Stomach (tissue), 4 donors: Measurements from ENCODE around the gene E2F6.
A peak's percentile ranks its signal among the peaks of the same experiment; 100 is the strongest.

Experiments used
- EP300 ChIP-seq: sonication (generic); formaldehyde crosslinking; IDR thresholded peaks from one replicate; pipeline ENCODE4 v1.6.1; 2017; ENCODE audit warnings: antibody characterized with exemption
- POLR2A ChIP-seq, 4 donors: fragments of 450-650 bp; IDR thresholded peaks; one replicate each; pipeline ENCODE4 v1.6.1; 2016; ENCODE audit warnings: antibody characterized with exemption in 4 of 4, control low read depth in 2 of 4, mild to moderate bottlenecking in 1 of 4, moderate library complexity in 1 of 4
- POLR2AphosphoS5 ChIP-seq, 3 donors: sonication (generic); formaldehyde crosslinking; IDR thresholded peaks; one replicate each; pipeline ENCODE4 v1.6.1; 2016; ENCODE audit warnings: antibody characterized with exemption in 3 of 3
- TF ChIP-seq, protein P1 (sequence below), 7 experiments: fragments of 450-650 bp in 4 of 7; fragments of 200-600 bp in 3 of 7; sonication (generic) in 3 of 7; IDR thresholded peaks; one replicate each; pipeline ENCODE4 v1.5.1; 2016 to 2019; ENCODE audit warnings: antibody characterized with exemption in 7 of 7, control low read depth in 2 of 7, mild to moderate bottlenecking in 1 of 7

DNA sequence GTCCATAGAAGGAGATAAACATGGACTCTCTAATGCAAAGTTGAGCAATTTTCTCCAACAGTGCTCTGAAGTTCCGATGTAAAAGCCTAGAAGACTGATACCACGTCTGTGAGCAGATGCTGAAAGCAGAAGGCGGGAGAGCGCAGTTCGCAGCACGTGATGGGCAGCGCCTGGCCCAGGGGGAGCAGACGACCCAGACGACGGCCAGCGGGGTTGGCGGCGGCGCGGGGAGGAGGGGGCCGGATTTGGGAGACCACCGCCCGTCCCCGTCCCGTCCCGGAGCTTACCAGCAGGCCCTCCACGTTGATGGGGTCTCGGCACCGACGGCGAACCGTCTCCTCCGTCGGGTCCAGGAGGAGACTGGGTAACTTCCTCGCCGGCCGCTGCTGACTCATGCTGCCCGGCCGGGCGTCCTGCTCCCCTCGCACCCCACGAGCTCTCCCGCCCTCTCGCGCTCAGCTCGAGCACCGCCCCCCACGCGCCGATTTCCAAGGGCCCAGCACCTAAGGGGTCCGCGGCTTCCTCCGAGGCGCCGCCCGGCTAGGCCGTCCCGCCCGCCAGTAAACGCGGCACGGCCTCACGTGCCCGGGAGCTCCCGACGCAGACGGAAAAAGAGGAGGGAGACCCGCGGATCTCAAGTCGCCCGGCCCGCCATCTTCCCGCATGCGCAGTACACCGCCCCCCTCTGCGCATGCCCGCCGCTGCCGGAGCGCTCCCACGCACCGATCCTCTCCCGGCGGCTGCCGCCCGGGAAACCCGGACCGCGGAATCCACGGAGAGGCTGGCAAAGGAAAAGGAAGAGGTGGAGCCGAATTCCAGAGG is at the start of gene E2F6:
- TF ChIP-seq POLR2A (IDR thresholded peaks at IDR 0.05) (peak in 1 of 4 donors; percentile 35), EP300 (no peak), POLR2AphosphoS5 (IDR thresholded peaks at IDR 0.05) (peak; percentile 62 to 90 (median 72))
- TF ChIP-seq, protein P1, sequence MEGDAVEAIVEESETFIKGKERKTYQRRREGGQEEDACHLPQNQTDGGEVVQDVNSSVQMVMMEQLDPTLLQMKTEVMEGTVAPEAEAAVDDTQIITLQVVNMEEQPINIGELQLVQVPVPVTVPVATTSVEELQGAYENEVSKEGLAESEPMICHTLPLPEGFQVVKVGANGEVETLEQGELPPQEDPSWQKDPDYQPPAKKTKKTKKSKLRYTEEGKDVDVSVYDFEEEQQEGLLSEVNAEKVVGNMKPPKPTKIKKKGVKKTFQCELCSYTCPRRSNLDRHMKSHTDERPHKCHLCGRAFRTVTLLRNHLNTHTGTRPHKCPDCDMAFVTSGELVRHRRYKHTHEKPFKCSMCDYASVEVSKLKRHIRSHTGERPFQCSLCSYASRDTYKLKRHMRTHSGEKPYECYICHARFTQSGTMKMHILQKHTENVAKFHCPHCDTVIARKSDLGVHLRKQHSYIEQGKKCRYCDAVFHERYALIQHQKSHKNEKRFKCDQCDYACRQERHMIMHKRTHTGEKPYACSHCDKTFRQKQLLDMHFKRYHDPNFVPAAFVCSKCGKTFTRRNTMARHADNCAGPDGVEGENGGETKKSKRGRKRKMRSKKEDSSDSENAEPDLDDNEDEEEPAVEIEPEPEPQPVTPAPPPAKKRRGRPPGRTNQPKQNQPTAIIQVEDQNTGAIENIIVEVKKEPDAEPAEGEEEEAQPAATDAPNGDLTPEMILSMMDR (IDR thresholded peaks at IDR 0.05): no peak
